K562 (cell line): Measurements from ENCODE around the gene SELENOI. TPM values are rescaled to one million over a fixed set of nuclear protein-coding genes. Genes with fewer than 3 reads are reported as not detected.

Experiments
- ADNP ChIP-seq: fragments of 200-800 bp; sonication (Bioruptor generic); IDR thresholded peaks from 2 replicates; pipeline ENCODE4 v1.6.1; 2016; ENCODE audit warnings: missing genetic modification characterization, missing compliant biosample characterization
- BCOR ChIP-seq: fragments of 450-650 bp; IDR thresholded peaks from 2 replicates; pipeline ENCODE4 v1.6.1; 2016
- CHD2 ChIP-seq: IDR thresholded peaks from 2 replicates; pipeline ENCODE4 v1.6.1; 2011; ENCODE audit warnings: low read depth, low read length
- GATA2 ChIP-seq: sonication (generic); formaldehyde crosslinking; IDR thresholded peaks from 2 replicates; pipeline ENCODE4 v1.4.0; 2020; ENCODE audit warnings: mild to moderate bottlenecking, missing genetic modification reagents
- HDAC1 ChIP-seq, 2 experiments: fragments of 450-650 bp; IDR thresholded peaks; 2 replicates each; pipeline ENCODE4 v1.6.1; 2016 to 2017; ENCODE audit warnings: inconsistent platforms in 1 of 2, mild to moderate bottlenecking in 1 of 2, moderate library complexity in 1 of 2
- HDAC2 ChIP-seq: fragments of 450-650 bp; IDR thresholded peaks from 2 replicates; pipeline ENCODE4 v1.6.1; 2016; ENCODE audit warnings: mild to moderate bottlenecking
- MBD2 ChIP-seq: sonication (generic); IDR thresholded peaks from 2 replicates; pipeline ENCODE4 v1.6.1; 2016; ENCODE audit warnings: low read depth, borderline replicate concordance
- MECOM ChIP-seq: fragments of 250-450 bp; sonication (Bioruptor Pico); IDR thresholded peaks from 2 replicates; pipeline ENCODE4 v1.8.0; 2022; ENCODE audit warnings: inconsistent platforms
- NCOR1 ChIP-seq: fragments of 450-650 bp; IDR thresholded peaks from 2 replicates; pipeline ENCODE4 v1.6.1; 2016; ENCODE audit warnings: mild to moderate bottlenecking, moderate library complexity
- NONO ChIP-seq, 2 experiments: fragments of 200-400 bp in 1 of 2; fragments of 450-650 bp in 1 of 2; formaldehyde crosslinking in 1 of 2; IDR thresholded peaks; 2 replicates each; pipeline ENCODE4 v1.6.1; 2017; ENCODE audit warnings: low read depth in 2 of 2, mild to moderate bottlenecking in 2 of 2, moderate library complexity in 2 of 2, low read length in 1 of 2
- POLR2AphosphoS5 ChIP-seq: IDR thresholded peaks from 2 replicates; pipeline ENCODE4 v1.6.1; 2011; ENCODE audit warnings: mild to moderate bottlenecking, low read depth, low read length, moderate library complexity; ENCODE audit not compliant: control insufficient read depth, insufficient read depth
- POU5F1 ChIP-seq: fragments of 150-350 bp; IDR thresholded peaks from 2 replicates; pipeline ENCODE4 v1.6.1; 2014; ENCODE audit warnings: borderline replicate concordance, low read length, low read depth, mild to moderate bottlenecking; ENCODE audit not compliant: partially characterized antibody
- PRMT5 ChIP-seq: sonication (generic); formaldehyde crosslinking; IDR thresholded peaks from 2 replicates; pipeline ENCODE4 v1.5.0; 2020; ENCODE audit warnings: missing genetic modification reagents
- TEAD2 ChIP-seq: fragments of 450-650 bp; IDR thresholded peaks from 2 replicates; pipeline ENCODE4 v1.6.1; 2016; ENCODE audit warnings: missing genetic modification characterization, control low read depth, missing compliant biosample characterization
- TEAD4 ChIP-seq, 2 experiments: sonication (generic) in 1 of 2; formaldehyde crosslinking in 1 of 2; IDR thresholded peaks; 2 replicates each; pipeline versions ENCODE4 v1.6.1 to v1.8.0; 2012 to 2022; ENCODE audit warnings: borderline replicate concordance in 1 of 2, inconsistent platforms in 1 of 2, low read length in 1 of 2, mild to moderate bottlenecking in 1 of 2, missing genetic modification reagents in 1 of 2
- TRIM24 ChIP-seq, 2 experiments: fragments of 450-650 bp; IDR thresholded peaks; 2 replicates each; pipeline ENCODE4 v1.6.1; 2016
- ZNF324 ChIP-seq: fragments of 250-450 bp; sonication (Bioruptor Pico); IDR thresholded peaks from 2 replicates; pipeline ENCODE4 v1.4.0; 2020; ENCODE audit warnings: mild to moderate bottlenecking
- polyA plus RNA-seq, 8 experiments: library from polyadenylated mRNA; depleted of rRNA in 4 of 8; stranded (reverse) in 5 of 8; unstranded in 3 of 8; fragments of >200 nt; fragmentation: Nextera tagmentation in 2 of 8; fragmentation: Illumina TruSeq in 1 of 8; extraction: Ambion mirVana in 2 of 8; extraction: Trizol in 1 of 8; gene quantifications; 2 replicates each; pipeline versions ENCODE4 v1.2.1 to v1.2.3, GENCODE V29; 2011 to 2014; ENCODE audit warnings: inconsistent platforms in 1 of 8, missing spikeins in 1 of 8
- total RNA-seq, 7 experiments: library from RNA; depleted of rRNA in 6 of 7; stranded (reverse); fragments of >200 nt in 6 of 7; fragmentation: Illumina TruSeq in 2 of 7; extraction: Trizol in 2 of 7; gene quantifications; 2 replicates each; pipeline versions ENCODE4 v1.2.1 to v1.2.3, GENCODE V29; 2011 to 2021; ENCODE audit warnings: low replicate concordance in 1 of 7
- TF ChIP-seq, protein P1 (sequence below), 2 experiments: fragments of 450-650 bp; formaldehyde crosslinking in 1 of 2; IDR thresholded peaks; 2 replicates each; pipeline versions ENCODE4 v1.4.0 to v1.6.1; 2014 to 2020; ENCODE audit warnings: mild to moderate bottlenecking in 2 of 2, borderline replicate concordance in 1 of 2, low read depth in 1 of 2
- TF ChIP-seq, protein P2 (sequence below): fragments of 250-450 bp; sonication (Bioruptor Pico); IDR thresholded peaks from 2 replicates; pipeline ENCODE4 v1.4.0; 2020; ENCODE audit warnings: mild to moderate bottlenecking, moderate library complexity, borderline replicate concordance

SELENOI gene
- total and polyA plus RNA-seq, 9 of the 15 experiments (the other 6 are each of a cell fraction or from before 2014, with no cell fraction given), result 9.6 to 46.9 (median 24.4) TPM

DNA sequence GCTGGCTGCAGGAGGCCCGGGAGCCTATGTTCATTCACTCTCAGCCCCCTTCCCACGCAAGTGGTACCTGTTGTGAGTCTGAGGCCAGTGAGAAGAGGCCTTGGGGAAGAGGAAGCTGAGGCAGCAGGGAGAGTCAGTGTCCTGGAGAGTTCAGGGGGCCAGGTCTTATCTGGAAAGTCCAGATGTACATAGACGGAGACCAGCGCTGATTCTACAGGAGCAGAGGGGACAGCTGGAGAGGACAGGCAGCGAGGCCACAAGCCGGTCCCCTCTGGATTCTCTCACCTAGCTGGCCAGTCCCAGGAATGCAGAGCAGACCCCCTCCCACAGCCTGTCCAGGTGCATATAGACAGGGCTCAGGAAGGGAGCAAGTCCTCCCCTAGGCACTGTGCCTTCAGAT is 29.1 kb upstream of the SELENOI start (continued):
- TF ChIP-seq, protein P1, sequence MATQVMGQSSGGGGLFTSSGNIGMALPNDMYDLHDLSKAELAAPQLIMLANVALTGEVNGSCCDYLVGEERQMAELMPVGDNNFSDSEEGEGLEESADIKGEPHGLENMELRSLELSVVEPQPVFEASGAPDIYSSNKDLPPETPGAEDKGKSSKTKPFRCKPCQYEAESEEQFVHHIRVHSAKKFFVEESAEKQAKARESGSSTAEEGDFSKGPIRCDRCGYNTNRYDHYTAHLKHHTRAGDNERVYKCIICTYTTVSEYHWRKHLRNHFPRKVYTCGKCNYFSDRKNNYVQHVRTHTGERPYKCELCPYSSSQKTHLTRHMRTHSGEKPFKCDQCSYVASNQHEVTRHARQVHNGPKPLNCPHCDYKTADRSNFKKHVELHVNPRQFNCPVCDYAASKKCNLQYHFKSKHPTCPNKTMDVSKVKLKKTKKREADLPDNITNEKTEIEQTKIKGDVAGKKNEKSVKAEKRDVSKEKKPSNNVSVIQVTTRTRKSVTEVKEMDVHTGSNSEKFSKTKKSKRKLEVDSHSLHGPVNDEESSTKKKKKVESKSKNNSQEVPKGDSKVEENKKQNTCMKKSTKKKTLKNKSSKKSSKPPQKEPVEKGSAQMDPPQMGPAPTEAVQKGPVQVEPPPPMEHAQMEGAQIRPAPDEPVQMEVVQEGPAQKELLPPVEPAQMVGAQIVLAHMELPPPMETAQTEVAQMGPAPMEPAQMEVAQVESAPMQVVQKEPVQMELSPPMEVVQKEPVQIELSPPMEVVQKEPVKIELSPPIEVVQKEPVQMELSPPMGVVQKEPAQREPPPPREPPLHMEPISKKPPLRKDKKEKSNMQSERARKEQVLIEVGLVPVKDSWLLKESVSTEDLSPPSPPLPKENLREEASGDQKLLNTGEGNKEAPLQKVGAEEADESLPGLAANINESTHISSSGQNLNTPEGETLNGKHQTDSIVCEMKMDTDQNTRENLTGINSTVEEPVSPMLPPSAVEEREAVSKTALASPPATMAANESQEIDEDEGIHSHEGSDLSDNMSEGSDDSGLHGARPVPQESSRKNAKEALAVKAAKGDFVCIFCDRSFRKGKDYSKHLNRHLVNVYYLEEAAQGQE (IDR thresholded peaks at IDR 0.05; ENCODE audit: borderline replicate concordance), result peak; percentile 39; the same call in 1 of the 2 replicates
- TF ChIP-seq, protein P1 (CRISPR knock-in tag; IDR thresholded peaks at IDR 0.05; ENCODE audit: low read depth), result no peak
- 0 out of 2 replicates have a peak, but pooled peaks have one; percentile 35 for TF ChIP-seq MECOM (CRISPR knock-in tag)
- TF ChIP-seq HDAC1 (IDR thresholded peaks at IDR 0.05), result peak in 1 of 2 experiments; percentile 66; a peak in 2 of 4 replicates
- TF ChIP-seq NCOR1, result peak; percentile 77
- TF ChIP-seq BCOR, result peak; percentile 37; the same call in 1 of the 2 replicates
- no peak for TF ChIP-seq ADNP (tag)
- peak; percentile 42; the same call in 1 of the 2 replicates for TF ChIP-seq GATA2 (CRISPR knock-in tag)
- no peak for TF ChIP-seq POU5F1
- 0 out of 2 replicates have a peak, but pooled peaks have one; percentile 40 for TF ChIP-seq HDAC2
- TF ChIP-seq TEAD4 (IDR thresholded peaks at IDR 0.05; ENCODE audit: low read length), result peak; percentile 80
- no peak for TF ChIP-seq TEAD4 (CRISPR knock-in tag; IDR thresholded peaks at IDR 0.05; ENCODE audit: borderline replicate concordance)
- TF ChIP-seq, protein P2, sequence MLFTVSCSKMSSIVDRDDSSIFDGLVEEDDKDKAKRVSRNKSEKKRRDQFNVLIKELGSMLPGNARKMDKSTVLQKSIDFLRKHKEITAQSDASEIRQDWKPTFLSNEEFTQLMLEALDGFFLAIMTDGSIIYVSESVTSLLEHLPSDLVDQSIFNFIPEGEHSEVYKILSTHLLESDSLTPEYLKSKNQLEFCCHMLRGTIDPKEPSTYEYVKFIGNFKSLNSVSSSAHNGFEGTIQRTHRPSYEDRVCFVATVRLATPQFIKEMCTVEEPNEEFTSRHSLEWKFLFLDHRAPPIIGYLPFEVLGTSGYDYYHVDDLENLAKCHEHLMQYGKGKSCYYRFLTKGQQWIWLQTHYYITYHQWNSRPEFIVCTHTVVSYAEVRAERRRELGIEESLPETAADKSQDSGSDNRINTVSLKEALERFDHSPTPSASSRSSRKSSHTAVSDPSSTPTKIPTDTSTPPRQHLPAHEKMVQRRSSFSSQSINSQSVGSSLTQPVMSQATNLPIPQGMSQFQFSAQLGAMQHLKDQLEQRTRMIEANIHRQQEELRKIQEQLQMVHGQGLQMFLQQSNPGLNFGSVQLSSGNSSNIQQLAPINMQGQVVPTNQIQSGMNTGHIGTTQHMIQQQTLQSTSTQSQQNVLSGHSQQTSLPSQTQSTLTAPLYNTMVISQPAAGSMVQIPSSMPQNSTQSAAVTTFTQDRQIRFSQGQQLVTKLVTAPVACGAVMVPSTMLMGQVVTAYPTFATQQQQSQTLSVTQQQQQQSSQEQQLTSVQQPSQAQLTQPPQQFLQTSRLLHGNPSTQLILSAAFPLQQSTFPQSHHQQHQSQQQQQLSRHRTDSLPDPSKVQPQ (CRISPR knock-in tag), result no peak
- TF ChIP-seq POLR2AphosphoS5, result peak; percentile 50; the same call in 1 of the 2 replicates
- no peak for TF ChIP-seq PRMT5 (CRISPR knock-in tag)
- 0 out of 2 replicates have a peak, but pooled peaks have one; percentile 30 for TF ChIP-seq MBD2
- TF ChIP-seq TRIM24 (IDR thresholded peaks at IDR 0.05), result peak in 1 of 2 experiments; percentile 67; a peak in 2 of 4 replicates
- no peak for TF ChIP-seq CHD2
- TF ChIP-seq NONO (IDR thresholded peaks at IDR 0.05; ENCODE audit: low read depth in 2 of 2, low read length in 1 of 2), result no peak
- no peak for TF ChIP-seq TEAD2 (tag)
- no peak for TF ChIP-seq ZNF324 (CRISPR knock-in tag)
